ENCODE data around the gene NUFIP2. TPM values are rescaled to one million over a fixed set of nuclear protein-coding genes. Genes with fewer than 3 reads are reported as not detected.
"Not testable (repeated sequence)": the region's sequence is repeated elsewhere in the genome, so short reads cannot be mapped to it uniquely, and the experiment has no call there.

Gene NUFIP2
- total and polyA plus RNA-seq, 2 donors (not counting 1 experiment from before 2014, with no cell fraction given), result 9.6 to 83.5 TPM

GRCh38 chr17:29273924-29274323, 20.0 kb downstream of the NUFIP2 start:
- peaks cover 39% of the 10 kb centered on the region for H3K4me1 Mint-ChIP-seq
- peaks cover 99% of the 10 kb centered on the region for H3K79me2 ChIP-seq (ENCODE audit: control insufficient read depth, insufficient read depth, low read length)
- intact Hi-C loops (cut with micrococcal nuclease), result no loop called here
- H3K27me3 ChIP-seq (replicated peaks in 1 of 4; ENCODE audit: control extremely low read depth in 1 of 4, control insufficient read depth in 3 of 4, insufficient read depth in 4 of 4, low read length in 3 of 4), result no peaks in the 10 kb centered on the region
- no peak overlapping the region for H3K4me3 Mint-ChIP-seq
- ChIA-PET POLR2A (no interaction called here), CTCF (interaction anchor here (1.7 kb wide), 1 partner anchor 17 kb away, joined by 7 read pairs; no protein-coding TSS in a partner anchor)
- TF ChIP-seq CTCF (IDR thresholded peaks at IDR 0.05) (no peak), EZH2 (IDR thresholded peaks at IDR 0.05; ENCODE audit: borderline replicate concordance, insufficient read depth, low read depth, low read length, poor library complexity, severe bottlenecking) (no peak)
- no peaks in the 10 kb centered on the region for H3K9me3 Mint-ChIP-seq (ENCODE audit: insufficient read depth)
- no peak overlapping the region for H3K27ac Mint-ChIP-seq
- no peak overlapping the region for H3K4me3 ChIP-seq (ENCODE audit: control extremely low read depth in 1 of 5, extremely low read depth in 1 of 5, insufficient read depth in 1 of 5, low read depth in 2 of 5, low read length in 4 of 5)
- H3K4me1 ChIP-seq (ENCODE audit: control insufficient read depth in 2 of 2, insufficient read depth in 2 of 2, low read length in 2 of 2), result peaks cover 4 to 5% of the 10 kb centered on the region in 2 donors
- H3K27me3 Mint-ChIP-seq, result no peaks in the 10 kb centered on the region
- H3K36me3 ChIP-seq (replicated peaks in 1 of 2; ENCODE audit: control extremely low read depth in 1 of 2, control insufficient read depth in 1 of 2, extremely low read depth in 1 of 2, insufficient read depth in 2 of 2, low read length in 1 of 2), result peaks cover 0 to 59% of the 10 kb centered on the region in 2 experiments
- no peak overlapping the region for H3K27ac ChIP-seq (ENCODE audit: low read length in 2 of 2)
- no CpG with 5 or more reads among the region's 1 CpG for WGBS (ENCODE audit: insufficient coverage)
- peaks cover 3 to 12% (median 7%) of the 10 kb centered on the region in 3 donors for H3K9me3 ChIP-seq (ENCODE audit: control extremely low read depth in 1 of 3, control insufficient read depth in 2 of 3, insufficient read depth in 1 of 3, low read length in 2 of 3)
- H2AFZ ChIP-seq (ENCODE audit: insufficient read depth, low read depth, low read length, poor library complexity, severe bottlenecking), result no peak overlapping the region
- DNase-seq (no peak), ATAC-seq (ENCODE audit: low read depth) (no peak)
- H3K9ac ChIP-seq (ENCODE audit: low read length), result no peak overlapping the region
- no peak overlapping the region for H3K4me2 ChIP-seq (replicated peaks; ENCODE audit: low read depth, low read length, poor library complexity, severe bottlenecking)
- H4K20me1 ChIP-seq (ENCODE audit: control insufficient read depth, insufficient read depth, low read length, poor library complexity, severe bottlenecking), result peaks cover 94% of the 10 kb centered on the region

- H2AFZ ChIP-seq (ENCODE audit: insufficient read depth, low read depth, low read length, poor library complexity, severe bottlenecking); H3K9me3 ChIP-seq (ENCODE audit: control extremely low read depth in 1 of 3, control insufficient read depth in 2 of 3, insufficient read depth in 1 of 3, low read length in 2 of 3); H3K4me3 ChIP-seq (ENCODE audit: control extremely low read depth in 1 of 5, extremely low read depth in 1 of 5, insufficient read depth in 1 of 5, low read depth in 2 of 5, low read length in 4 of 5); H3K27me3 Mint-ChIP-seq; intact Hi-C loops (cut with micrococcal nuclease); H3K9ac ChIP-seq (ENCODE audit: low read length); H3K4me3 Mint-ChIP-seq; H3K4me1 ChIP-seq (ENCODE audit: control insufficient read depth in 2 of 2, insufficient read depth in 2 of 2, low read length in 2 of 2); H3K27ac Mint-ChIP-seq; H3K27ac ChIP-seq (ENCODE audit: low read length in 2 of 2); DNase-seq; H3K4me2 ChIP-seq (replicated peaks; ENCODE audit: low read depth, low read length, poor library complexity, severe bottlenecking); POLR2A ChIA-PET; H3K9me3 Mint-ChIP-seq (ENCODE audit: insufficient read depth); H3K27me3 ChIP-seq (replicated peaks in 1 of 4; ENCODE audit: control extremely low read depth in 1 of 4, control insufficient read depth in 3 of 4, insufficient read depth in 4 of 4, low read length in 3 of 4); ATAC-seq (ENCODE audit: low read depth): not testable (repeated sequence)
- CTCF ChIA-PET, result interaction anchor here (0.7 kb wide), 1 partner anchor 83 kb away, joined by 5 read pairs; no protein-coding TSS in a partner anchor
- H3K36me3 ChIP-seq (replicated peaks in 1 of 2; ENCODE audit: control extremely low read depth in 1 of 2, control insufficient read depth in 1 of 2, extremely low read depth in 1 of 2, insufficient read depth in 2 of 2, low read length in 1 of 2), result peaks cover 0 to 53% of the 10 kb centered on the region in 2 experiments
- peaks cover 33% of the 10 kb centered on the region for H3K4me1 Mint-ChIP-seq
- WGBS (ENCODE audit: insufficient coverage), result 100% methylated on average over 4 of the region's 9 CpGs
- H4K20me1 ChIP-seq (ENCODE audit: control insufficient read depth, insufficient read depth, low read length, poor library complexity, severe bottlenecking), result peaks cover 94% of the 10 kb centered on the region
- H3K79me2 ChIP-seq (ENCODE audit: control insufficient read depth, insufficient read depth, low read length), result peaks cover 91% of the 10 kb centered on the region
Measured at GRCh38 chr17:29271980-29272379, 22.0 kb downstream of the NUFIP2 start.
